Loucy (cell line): ENCODE results near the gene SKOR1.

ENCODE experiments used
- H2AFZ ChIP-seq: fragments of 200-600 bp; sonication (generic); 2 replicates; pipeline ENCODE4 v1.6.0; 2016; ENCODE audit warnings: antibody characterized with exemption, mild to moderate bottlenecking, low read length, moderate library complexity
- H3F3A ChIP-seq: fragments of 200-600 bp; 2 replicates; pipeline ENCODE4 v1.6.0; 2016; ENCODE audit warnings: antibody characterized with exemption, low read depth, mild to moderate bottlenecking
- H3K27me3 ChIP-seq: fragments of 200-600 bp; sonication (generic); 2 replicates; pipeline ENCODE4 v1.6.1; 2014; ENCODE audit warnings: low read length, mild to moderate bottlenecking; ENCODE audit not compliant: insufficient read depth, poor library complexity, severe bottlenecking
- H3K36me3 ChIP-seq: fragments of 200-600 bp; sonication (generic); 2 replicates; pipeline ENCODE4 v1.6.1; 2016; ENCODE audit warnings: low read length; ENCODE audit not compliant: insufficient read depth
- H3K4me1 ChIP-seq: fragments of 200-600 bp; sonication (generic); 2 replicates; pipeline ENCODE4 v1.5.1; 2014; ENCODE audit warnings: low read length, mild to moderate bottlenecking; ENCODE audit not compliant: insufficient read depth, poor library complexity, severe bottlenecking
- H3K4me2 ChIP-seq: fragments of 200-600 bp; sonication (generic); 2 replicates; pipeline ENCODE4 v1.6.0; 2014; ENCODE audit warnings: antibody characterized with exemption, low read length, low read depth, mild to moderate bottlenecking; ENCODE audit not compliant: poor library complexity, severe bottlenecking
- H3K4me3 ChIP-seq: fragments of 200-600 bp; sonication (generic); 2 replicates; pipeline ENCODE4 v1.5.1; 2014; ENCODE audit warnings: low read length, mild to moderate bottlenecking, mixed read lengths; ENCODE audit not compliant: poor library complexity, severe bottlenecking
- H3K79me2 ChIP-seq: fragments of 200-600 bp; sonication (generic); 2 replicates; pipeline ENCODE4 v1.6.1; 2014; ENCODE audit warnings: low read length; ENCODE audit not compliant: insufficient read depth
- H3K9ac ChIP-seq: fragments of 200-600 bp; sonication (generic); 2 replicates; pipeline ENCODE4 v1.6.0; 2014; ENCODE audit warnings: mild to moderate bottlenecking, low read depth, low read length, moderate library complexity; ENCODE audit not compliant: poor library complexity, severe bottlenecking
- H3K9me2 ChIP-seq: fragments of 200-600 bp; sonication (generic); replicated peaks from 2 replicates; pipeline ENCODE4 v1.6.1; 2016; ENCODE audit warnings: low read depth, low read length, mixed read lengths
- H3K9me3 ChIP-seq: fragments of 200-600 bp; sonication (generic); 2 replicates; pipeline ENCODE4 v1.6.1; 2014; ENCODE audit warnings: mild to moderate bottlenecking, antibody characterized with exemption, low read length, low read depth; ENCODE audit not compliant: insufficient read depth
- H4K20me1 ChIP-seq: fragments of 200-600 bp; sonication (generic); 2 replicates; pipeline ENCODE4 v1.6.0; 2014; ENCODE audit warnings: antibody characterized with exemption, low read length, mild to moderate bottlenecking; ENCODE audit not compliant: insufficient read depth, poor library complexity, severe bottlenecking
- CTCF ChIP-seq: fragments of 200-600 bp; sonication (generic); conservative IDR thresholded peaks from 2 replicates; pipeline ENCODE4 v1.5.1; 2014; ENCODE audit warnings: mild to moderate bottlenecking, antibody characterized with exemption, low read length
- EZH2phosphoT487 ChIP-seq: fragments of 200-600 bp; IDR thresholded peaks from 2 replicates; pipeline ENCODE4 v1.6.1; 2018; ENCODE audit warnings: antibody characterized with exemption, mild to moderate bottlenecking, moderate library complexity, borderline replicate concordance

The SKOR1 gene

GRCh38 chr15:67824976-67825880 lies at the start of gene SKOR1:
TSS of gene SKOR1 (plus strand) at chr15:67825509. CDS start at chr15:67825603, 94 bp downstream.
- Histone ChIP-seq H3K4me3 (peak within 1 kb of the TSS; percentile 80), H3K4me1 (peaks cover 13% of the 10 kb centered on the region), H3K36me3 (no peaks in the 10 kb centered on the region), H3F3A (no peaks in the 10 kb centered on the region), H3K4me2 (peak within 1 kb of the TSS; percentile 85), H3K9me2 (no peaks in the 10 kb centered on the region), H4K20me1 (no peaks in the 10 kb centered on the region), H3K79me2 (no peaks in the 10 kb centered on the region), H3K27me3 (no peaks in the 10 kb centered on the region), H2AFZ (no peak within 1 kb of the TSS), H3K9me3 (no peaks in the 10 kb centered on the region), H3K9ac (no peak within 1 kb of the TSS)
- no peak for TF ChIP-seq EZH2phosphoT487
- no peak for TF ChIP-seq CTCF

- Histone ChIP-seq H3K9me2 (no peaks in the 10 kb centered on the region), H3K27me3 (no peaks in the 10 kb centered on the region), H3K9me3 (no peaks in the 10 kb centered on the region), H2AFZ (no peak overlapping the region), H3K79me2 (peaks cover 11% of the 10 kb centered on the region), H3K4me1 (peaks cover 46% of the 10 kb centered on the region), H3K4me2 (no peak overlapping the region), H3K4me3 (no peak overlapping the region), H3F3A (no peaks in the 10 kb centered on the region), H3K36me3 (no peaks in the 10 kb centered on the region), H3K9ac (peak overlapping the region; percentile 31), H4K20me1 (no peaks in the 10 kb centered on the region)
- no peak for TF ChIP-seq EZH2phosphoT487
Measured at GRCh38 chr15:67775998-67776397, 49.3 kb upstream of the SKOR1 start.

GRCh38 chr15:67776600-67776999 lies 48.7 kb upstream of the SKOR1 start:
- H2AFZ ChIP-seq = no peak overlapping the region
- no peak overlapping the region for H3K9ac ChIP-seq
- no peaks in the 10 kb centered on the region for H4K20me1 ChIP-seq
- no peaks in the 10 kb centered on the region for H3K27me3 ChIP-seq
- H3K36me3 ChIP-seq = no peaks in the 10 kb centered on the region
- H3K4me2 ChIP-seq = no peak overlapping the region
- H3K79me2 ChIP-seq = peaks cover 17% of the 10 kb centered on the region
- H3K9me3 ChIP-seq = no peaks in the 10 kb centered on the region
- no peak overlapping the region for H3K4me3 ChIP-seq
- no peaks in the 10 kb centered on the region for H3K9me2 ChIP-seq
- H3K4me1 ChIP-seq = peaks cover 52% of the 10 kb centered on the region
- H3F3A ChIP-seq = no peaks in the 10 kb centered on the region
- no peak for TF ChIP-seq EZH2phosphoT487
- TF ChIP-seq CTCF = no peak
